Measurements from ENCODE around the gene PRTFDC1. TPM values are rescaled to one million over a fixed set of nuclear protein-coding genes. Genes with fewer than 3 reads are reported as not detected.
A peak's percentile ranks its signal among the peaks of the same experiment; 100 is the strongest.

The PRTFDC1 gene
- total and polyA plus RNA-seq, 2 of the 13 experiments (the other 11 are each of a cell fraction or from before 2014, with no cell fraction given): not detected

DNA sequence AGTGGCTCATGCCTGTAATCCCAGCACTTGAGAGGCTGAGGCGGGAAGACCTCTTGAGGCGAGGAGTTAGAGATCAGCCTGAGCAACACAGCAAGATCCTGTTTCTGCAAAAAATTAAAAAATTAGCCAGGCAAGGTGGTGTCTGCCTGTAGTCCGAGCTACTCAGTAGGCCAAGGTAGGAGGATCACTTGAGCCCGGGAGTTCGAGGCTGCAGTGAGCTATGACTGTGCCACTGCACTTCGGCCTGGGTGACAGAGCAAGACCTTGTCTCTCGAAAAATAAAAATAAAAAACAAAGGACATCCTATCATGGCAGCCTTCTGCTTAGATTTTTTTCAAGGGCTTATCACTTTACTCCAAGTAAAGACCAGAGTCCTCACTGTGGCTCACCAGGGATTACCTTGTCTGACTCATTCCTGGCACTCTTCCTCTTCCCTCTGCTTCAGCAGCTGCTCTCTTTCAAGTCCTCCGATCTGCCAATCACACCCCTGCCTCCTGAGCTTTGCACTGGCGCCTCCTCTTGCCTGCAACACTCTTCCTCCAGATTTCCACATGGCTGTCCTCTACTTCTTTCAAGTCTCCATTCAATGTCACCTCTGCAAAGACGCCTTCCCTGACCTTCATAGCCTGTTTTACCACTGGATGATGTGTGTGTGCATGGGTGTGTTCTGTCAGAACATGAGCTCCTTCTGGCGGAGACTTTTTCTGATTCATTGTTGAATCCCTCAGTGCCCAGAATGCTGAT, 7.7 kb downstream of the PRTFDC1 start (continued):
- TF ChIP-seq HINFP (CRISPR knock-in tag; IDR thresholded peaks at IDR 0.05; ENCODE audit: low read depth) (peak; percentile 76; the same call in 1 of the 2 replicates), HHEX (CRISPR knock-in tag; IDR thresholded peaks at IDR 0.05) (no peak), MAZ (IDR thresholded peaks at IDR 0.05; ENCODE audit: borderline replicate concordance, low read depth, low read length) (no peak), MAZ (CRISPR knock-in tag; IDR thresholded peaks at IDR 0.05; ENCODE audit: low read depth) (no peak), CEBPG (CRISPR knock-in tag; IDR thresholded peaks at IDR 0.05) (no peak), MED1 (CRISPR knock-in tag; IDR thresholded peaks at IDR 0.05) (no peak), PBX3 (CRISPR knock-in tag; IDR thresholded peaks at IDR 0.05; ENCODE audit: borderline replicate concordance) (no peak), MAX (IDR thresholded peaks at IDR 0.05) (no peak), ZNF737 (CRISPR knock-in tag; IDR thresholded peaks at IDR 0.05; ENCODE audit: borderline replicate concordance) (no peak), MAFF (IDR thresholded peaks at IDR 0.05; ENCODE audit: low read depth, low read length) (no peak), ZBTB44 (CRISPR knock-in tag; IDR thresholded peaks at IDR 0.05) (no peak)
- TF ChIP-seq, protein P1, sequence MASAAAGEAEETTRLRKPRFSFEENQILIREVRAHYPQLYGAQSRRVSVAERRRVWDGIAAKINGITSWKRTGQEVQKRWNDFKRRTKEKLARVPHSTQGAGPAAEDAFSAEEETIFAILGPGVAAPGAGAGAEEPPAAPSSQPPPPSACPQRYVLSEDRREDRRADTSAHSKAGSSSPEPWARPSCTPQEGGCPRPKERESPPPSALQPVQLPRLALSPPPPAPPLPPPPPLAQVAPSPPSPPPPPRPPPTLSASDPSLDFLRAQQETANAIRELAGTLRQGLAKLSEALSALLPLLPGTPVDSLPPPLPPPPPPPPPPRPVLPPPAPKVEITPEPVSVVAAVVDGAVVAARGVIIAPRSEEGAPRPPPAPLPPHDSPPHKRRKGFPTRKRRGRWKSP (CRISPR knock-in tag; IDR thresholded peaks at IDR 0.05): no peak
- TF ChIP-seq, protein P2, sequence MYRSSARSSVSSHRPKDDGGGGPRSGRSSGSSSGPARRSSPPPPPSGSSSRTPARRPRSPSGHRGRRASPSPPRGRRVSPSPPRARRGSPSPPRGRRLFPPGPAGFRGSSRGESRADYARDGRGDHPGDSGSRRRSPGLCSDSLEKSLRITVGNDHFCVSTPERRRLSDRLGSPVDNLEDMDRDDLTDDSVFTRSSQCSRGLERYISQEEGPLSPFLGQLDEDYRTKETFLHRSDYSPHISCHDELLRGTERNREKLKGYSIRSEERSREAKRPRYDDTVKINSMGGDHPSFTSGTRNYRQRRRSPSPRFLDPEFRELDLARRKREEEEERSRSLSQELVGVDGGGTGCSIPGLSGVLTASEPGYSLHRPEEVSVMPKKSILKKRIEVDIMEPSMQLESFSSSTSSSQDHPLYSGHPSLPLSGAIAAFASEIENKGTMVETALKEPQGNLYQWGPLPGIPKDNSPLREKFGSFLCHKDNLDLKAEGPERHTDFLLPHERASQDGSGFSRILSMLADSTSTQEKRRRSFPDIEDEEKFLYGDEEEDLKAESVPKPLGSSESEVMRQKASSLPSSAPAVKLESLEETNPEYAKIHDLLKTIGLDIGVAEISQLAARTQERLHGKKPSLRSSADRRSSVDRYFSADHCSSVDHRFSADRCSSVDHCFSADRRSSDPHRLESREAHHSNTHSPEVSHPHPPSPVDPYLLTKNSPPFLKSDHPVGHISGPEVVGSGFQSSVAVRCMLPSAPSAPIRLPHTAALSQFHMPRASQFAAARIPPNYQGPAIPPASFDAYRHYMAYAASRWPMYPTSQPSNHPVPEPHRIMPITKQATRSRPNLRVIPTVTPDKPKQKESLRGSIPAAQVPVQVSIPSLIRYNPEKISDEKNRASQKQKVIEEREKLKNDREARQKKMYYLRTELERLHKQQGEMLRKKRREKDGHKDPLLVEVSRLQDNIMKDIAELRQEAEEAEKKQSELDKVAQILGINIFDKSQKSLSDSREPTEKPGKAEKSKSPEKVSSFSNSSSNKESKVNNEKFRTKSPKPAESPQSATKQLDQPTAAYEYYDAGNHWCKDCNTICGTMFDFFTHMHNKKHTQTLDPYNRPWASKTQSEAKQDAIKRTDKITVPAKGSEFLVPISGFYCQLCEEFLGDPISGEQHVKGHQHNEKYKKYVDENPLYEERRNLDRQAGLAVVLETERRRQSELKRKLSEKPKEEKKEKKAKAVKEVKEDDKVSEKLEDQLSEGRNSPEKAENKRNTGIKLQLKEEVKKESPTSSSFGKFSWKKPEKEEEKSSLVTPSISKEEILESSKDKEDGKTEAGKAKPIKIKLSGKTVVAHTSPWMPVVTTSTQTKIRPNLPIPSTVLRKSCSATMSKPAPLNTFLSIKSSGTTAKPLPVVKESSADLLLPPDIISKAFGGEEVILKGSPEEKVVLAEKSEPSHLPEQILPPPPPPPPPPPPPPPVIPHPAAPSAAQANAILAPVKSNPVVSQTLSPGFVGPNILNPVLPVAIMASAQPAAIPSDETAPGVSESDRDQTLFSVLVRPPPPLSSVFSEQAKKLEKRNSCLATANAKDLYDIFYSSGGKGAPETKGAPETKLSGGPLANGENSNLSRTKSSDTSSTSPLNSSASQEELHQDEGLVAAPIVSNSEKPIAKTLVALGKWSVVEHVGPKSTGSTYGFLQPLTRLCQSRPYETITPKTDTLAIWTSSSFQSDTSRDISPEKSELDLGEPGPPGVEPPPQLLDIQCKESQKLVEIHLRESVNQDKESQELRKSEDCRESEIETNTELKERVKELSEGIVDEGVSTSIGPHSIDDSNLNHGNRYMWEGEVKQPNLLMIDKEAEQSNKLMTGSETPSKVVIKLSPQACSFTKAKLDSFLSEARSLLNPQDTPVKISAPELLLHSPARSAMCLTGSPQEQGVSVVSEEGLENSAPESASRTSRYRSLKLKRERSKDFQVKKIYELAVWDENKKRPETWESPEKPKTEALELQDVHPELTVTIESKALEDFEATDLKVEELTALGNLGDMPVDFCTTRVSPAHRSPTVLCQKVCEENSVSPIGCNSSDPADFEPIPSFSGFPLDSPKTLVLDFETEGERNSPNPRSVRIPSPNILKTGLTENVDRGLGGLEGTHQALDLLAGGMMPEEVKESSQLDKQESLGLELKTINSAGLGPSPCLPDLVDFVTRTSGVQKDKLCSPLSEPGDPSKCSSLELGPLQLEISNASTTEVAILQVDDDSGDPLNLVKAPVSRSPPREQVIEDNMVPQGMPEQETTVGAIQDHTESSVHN (CRISPR knock-in tag; IDR thresholded peaks at IDR 0.05): no peak
